GM10266 (cell line): ENCODE results near the gene PITPNC1.

Experiments
- DNase-seq: peaks from one replicate; pipeline ENCODE4 v3.0.0; 2012; ENCODE audit errors: extremely low spot score
- CTCF ChIP-seq: IDR thresholded peaks from 2 replicates; pipeline ENCODE4 v1.5.1; 2012; ENCODE audit warnings: mild to moderate bottlenecking, low read depth; ENCODE audit not compliant: control insufficient read depth, insufficient read depth; ENCODE audit errors: missing control alignments

PITPNC1 gene

GRCh38 chr17:67712375-67712774, 335.3 kb downstream of the PITPNC1 start:
- no peak for DNase-seq
- no peak for TF ChIP-seq CTCF

GRCh38 chr17:67713169-67713568, 336.1 kb downstream of the PITPNC1 start:
- no peak for DNase-seq
- TF ChIP-seq CTCF, result no peak

GRCh38 chr17:67716405-67716798, 339.3 kb downstream of the PITPNC1 start:
- no peak for TF ChIP-seq CTCF
- no peak for DNase-seq

GRCh38 chr17:67717192-67717623, 340.1 kb downstream of the PITPNC1 start:
- DNase-seq, result no peak
- TF ChIP-seq CTCF, result no peak

GRCh38 chr17:67717624-67718324, 340.7 kb downstream of the PITPNC1 start, which contains the start of gene NOL11:
Gene NOL11 (plus strand): TSS chr17:67717936. CDS start chr17:67717948, 12 bp downstream.
- peak; percentile 96 for TF ChIP-seq CTCF
- DNase-seq, result peak; percentile 94

GRCh38 chr17:67718325-67718941, 341.4 kb downstream of the PITPNC1 start:
- DNase-seq, result peak; percentile 29

More at GRCh38 chr17:67718325-67718941, 341.4 kb downstream of the PITPNC1 start:
- TF ChIP-seq CTCF, result no peak
